ENCODE measurements around the gene HAAO.

HAAO gene

DNA sequence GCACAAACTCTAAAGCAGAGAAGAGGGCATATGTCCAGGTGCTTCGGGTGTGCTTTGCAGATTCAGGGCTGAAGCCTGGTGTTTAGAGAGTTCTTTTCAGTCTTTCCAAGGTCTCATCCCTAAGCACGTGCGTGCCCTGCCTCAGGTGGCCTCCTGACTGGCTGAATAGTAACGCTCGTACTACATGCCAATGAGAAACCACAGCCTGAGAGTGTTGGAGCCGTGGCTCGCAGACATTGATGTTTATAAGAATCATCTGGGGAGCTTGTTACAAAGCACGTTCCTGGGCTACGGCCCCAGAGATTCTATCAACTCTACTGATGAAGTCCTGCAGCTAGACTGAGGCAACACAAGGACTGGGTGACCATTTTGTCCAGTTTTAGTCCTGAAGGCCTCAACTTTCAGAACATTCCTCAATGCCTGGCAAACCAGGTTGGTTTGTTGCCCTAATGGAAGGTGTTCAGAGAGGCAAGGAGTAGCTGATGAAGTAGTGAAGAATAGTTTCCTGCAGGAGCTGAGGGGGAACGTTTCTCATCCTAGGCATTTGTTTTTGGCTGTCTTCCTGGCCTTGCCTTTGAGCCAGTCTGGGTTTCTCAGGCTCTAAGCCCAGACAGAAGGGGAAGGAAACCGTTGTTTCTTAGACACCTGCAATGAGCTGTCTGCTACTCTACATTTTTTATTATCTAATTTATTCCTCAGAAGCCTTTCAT, 31.5 kb upstream of the HAAO start:
- Histone ChIP-seq H3K4me2 (ENCODE audit: low read length, poor library complexity, severe bottlenecking) (no peak overlapping the region), H3K18ac (ENCODE audit: low read depth in 1 of 2, low read length in 2 of 2) (no peak overlapping the region), H2BK5ac (ENCODE audit: low read depth, low read length, poor library complexity, severe bottlenecking) (no peak overlapping the region), H2AFZ (ENCODE audit: low read depth, low read length) (no peak overlapping the region), H2BK15ac (ENCODE audit: low read depth, poor library complexity, severe bottlenecking) (no peak overlapping the region), H3K9ac (ENCODE audit: low read length) (no peak overlapping the region), H3K9me3 (ENCODE audit: control insufficient read depth, low read length) (no peaks in the 10 kb centered on the region), H3K27ac (ENCODE audit: low read length, poor library complexity, severe bottlenecking) (no peak overlapping the region), H2BK120ac (ENCODE audit: low read depth, low read length) (no peak overlapping the region), H3K4me3 (ENCODE audit: insufficient read depth in 1 of 2, low read depth in 1 of 2, low read length in 2 of 2) (no peak overlapping the region), H2BK12ac (ENCODE audit: low read length in 2 of 2) (no peak overlapping the region), H3K23ac (ENCODE audit: low read length in 2 of 2) (no peak overlapping the region), H3K14ac (ENCODE audit: low read length in 2 of 2) (no peak overlapping the region), H3K79me1 (replicated peaks; ENCODE audit: low read length, poor library complexity, severe bottlenecking) (no peaks in the 10 kb centered on the region), H2AK5ac (ENCODE audit: low read length, severe bottlenecking) (no peak overlapping the region), H3K4ac (ENCODE audit: low read depth in 1 of 2, low read length in 2 of 2) (no peak overlapping the region), H4K8ac (ENCODE audit: low read length) (no peak overlapping the region), H4K91ac (ENCODE audit: low read length) (no peak overlapping the region), H3K27me3 (ENCODE audit: control insufficient read depth in 1 of 2, insufficient read depth in 1 of 2, low read length in 2 of 2) (no peaks in the 10 kb centered on the region), H3K36me3 (ENCODE audit: control insufficient read depth in 1 of 2, insufficient read depth in 2 of 2, low read depth in 1 of 2, low read length in 2 of 2) (no peaks in the 10 kb centered on the region), H3K4me1 (ENCODE audit: control insufficient read depth, insufficient read depth, low read depth, low read length) (peaks cover 4% of the 10 kb centered on the region)
- 90% methylated on average over 11 of the region's 11 CpGs for whole genome bisulfite sequencing
- no peak for DNase-seq

DNA sequence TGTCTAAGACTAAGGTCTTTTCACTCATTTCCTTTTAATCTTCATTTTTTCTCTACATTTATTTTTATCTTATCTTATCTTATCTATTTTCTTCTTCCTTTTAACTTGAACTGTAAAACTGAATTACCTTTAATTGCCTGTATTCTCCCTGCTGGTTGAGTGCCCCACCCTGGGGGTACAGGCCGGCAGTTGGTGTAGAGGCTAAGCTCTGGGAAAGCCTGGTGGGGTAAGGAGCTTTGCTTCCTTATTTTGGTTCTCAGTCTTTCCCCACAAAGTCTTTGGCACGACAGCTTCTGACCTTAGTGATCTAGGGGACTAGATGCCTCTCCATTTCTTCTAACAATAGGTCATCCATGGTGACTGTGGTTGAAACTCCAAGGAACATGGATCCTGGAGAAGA, 26.8 kb upstream of the HAAO start:
- no peak overlapping the region for H2BK5ac ChIP-seq (ENCODE audit: low read depth, low read length, poor library complexity, severe bottlenecking)
- DNase-seq = no peak
- H3K9ac ChIP-seq (ENCODE audit: low read length) = no peak overlapping the region
- no peaks in the 10 kb centered on the region for H3K9me3 ChIP-seq (ENCODE audit: control insufficient read depth, low read length)
- H3K4me2 ChIP-seq (ENCODE audit: low read length, poor library complexity, severe bottlenecking) = no peak overlapping the region
- H3K14ac ChIP-seq (ENCODE audit: low read length in 2 of 2) = no peak overlapping the region
- no peak overlapping the region for H3K4me3 ChIP-seq (ENCODE audit: insufficient read depth in 1 of 2, low read depth in 1 of 2, low read length in 2 of 2)
- H2BK15ac ChIP-seq (ENCODE audit: low read depth, poor library complexity, severe bottlenecking) = no peak overlapping the region
- no peak overlapping the region for H2AK5ac ChIP-seq (ENCODE audit: low read length, severe bottlenecking)
- no peak overlapping the region for H3K4ac ChIP-seq (ENCODE audit: low read depth in 1 of 2, low read length in 2 of 2)
- H2BK12ac ChIP-seq (ENCODE audit: low read length in 2 of 2) = no peak overlapping the region
- H3K18ac ChIP-seq (ENCODE audit: low read depth in 1 of 2, low read length in 2 of 2) = no peak overlapping the region
- no peak overlapping the region for H2AFZ ChIP-seq (ENCODE audit: low read depth, low read length)
- 50% methylated on average over 1 of the region's 2 CpGs for WGBS
- no peak overlapping the region for H2BK120ac ChIP-seq (ENCODE audit: low read depth, low read length)
- no peak overlapping the region for H4K91ac ChIP-seq (ENCODE audit: low read length)
- H3K27ac ChIP-seq (ENCODE audit: low read length, poor library complexity, severe bottlenecking) = no peak overlapping the region
- H3K79me1 ChIP-seq (replicated peaks; ENCODE audit: low read length, poor library complexity, severe bottlenecking) = no peaks in the 10 kb centered on the region
- no peaks in the 10 kb centered on the region for H3K27me3 ChIP-seq (ENCODE audit: control insufficient read depth in 1 of 2, insufficient read depth in 1 of 2, low read length in 2 of 2)
- H3K4me1 ChIP-seq (ENCODE audit: control insufficient read depth, insufficient read depth, low read depth, low read length) = no peaks in the 10 kb centered on the region
- no peak overlapping the region for H3K23ac ChIP-seq (ENCODE audit: low read length in 2 of 2)
- H4K8ac ChIP-seq (ENCODE audit: low read length) = no peak overlapping the region
- no peaks in the 10 kb centered on the region for H3K36me3 ChIP-seq (ENCODE audit: control insufficient read depth in 1 of 2, insufficient read depth in 2 of 2, low read depth in 1 of 2, low read length in 2 of 2)

DNA sequence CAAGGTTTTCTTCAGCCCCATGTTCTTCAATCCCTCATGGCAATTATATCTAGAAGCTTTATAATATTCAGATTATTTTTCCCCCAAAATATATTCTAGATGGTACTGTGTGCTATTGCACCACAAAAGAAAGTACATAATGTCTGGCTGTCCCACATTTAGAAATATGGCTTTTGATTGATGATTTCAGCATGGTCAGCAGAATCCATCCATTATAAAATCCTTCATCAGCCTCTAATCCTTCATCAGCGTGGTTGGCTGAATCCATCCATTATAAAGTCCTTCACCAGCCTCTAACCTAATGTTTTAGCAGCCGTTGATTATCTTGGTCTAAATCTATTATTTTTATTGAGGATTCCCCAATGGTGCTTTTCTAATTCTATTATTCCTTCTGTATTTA, 23.3 kb upstream of the HAAO start:
- no peak overlapping the region for H3K4ac ChIP-seq (ENCODE audit: low read depth in 1 of 2, low read length in 2 of 2)
- H4K91ac ChIP-seq (ENCODE audit: low read length) = no peak overlapping the region
- no peak overlapping the region for H3K23ac ChIP-seq (ENCODE audit: low read length in 2 of 2)
- H3K79me1 ChIP-seq (replicated peaks; ENCODE audit: low read length, poor library complexity, severe bottlenecking) = no peaks in the 10 kb centered on the region
- no peak overlapping the region for H2AFZ ChIP-seq (ENCODE audit: low read depth, low read length)
- H2BK12ac ChIP-seq (ENCODE audit: low read length in 2 of 2) = no peak overlapping the region
- peaks cover 8% of the 10 kb centered on the region for H3K4me1 ChIP-seq (ENCODE audit: control insufficient read depth, insufficient read depth, low read depth, low read length)
- no peak overlapping the region for H3K9ac ChIP-seq (ENCODE audit: low read length)
- H2BK15ac ChIP-seq (ENCODE audit: low read depth, poor library complexity, severe bottlenecking) = no peak overlapping the region
- DNase-seq = no peak
- WGBS = 80% methylated on average over 1 of the region's 2 CpGs
- H3K27me3 ChIP-seq (ENCODE audit: control insufficient read depth in 1 of 2, insufficient read depth in 1 of 2, low read length in 2 of 2) = no peaks in the 10 kb centered on the region
- no peak overlapping the region for H2AK5ac ChIP-seq (ENCODE audit: low read length, severe bottlenecking)
- H3K18ac ChIP-seq (ENCODE audit: low read depth in 1 of 2, low read length in 2 of 2) = no peak overlapping the region
- no peak overlapping the region for H3K14ac ChIP-seq (ENCODE audit: low read length in 2 of 2)
- H2BK5ac ChIP-seq (ENCODE audit: low read depth, low read length, poor library complexity, severe bottlenecking) = no peak overlapping the region
- no peak overlapping the region for H2BK120ac ChIP-seq (ENCODE audit: low read depth, low read length)
- H3K4me3 ChIP-seq (ENCODE audit: insufficient read depth in 1 of 2, low read depth in 1 of 2, low read length in 2 of 2) = no peak overlapping the region
- H3K27ac ChIP-seq (ENCODE audit: low read length, poor library complexity, severe bottlenecking) = no peak overlapping the region
- H3K36me3 ChIP-seq (ENCODE audit: control insufficient read depth in 1 of 2, insufficient read depth in 2 of 2, low read depth in 1 of 2, low read length in 2 of 2) = no peaks in the 10 kb centered on the region
- no peak overlapping the region for H3K4me2 ChIP-seq (ENCODE audit: low read length, poor library complexity, severe bottlenecking)
- no peaks in the 10 kb centered on the region for H3K9me3 ChIP-seq (ENCODE audit: control insufficient read depth, low read length)
- no peak overlapping the region for H4K8ac ChIP-seq (ENCODE audit: low read length)

DNA sequence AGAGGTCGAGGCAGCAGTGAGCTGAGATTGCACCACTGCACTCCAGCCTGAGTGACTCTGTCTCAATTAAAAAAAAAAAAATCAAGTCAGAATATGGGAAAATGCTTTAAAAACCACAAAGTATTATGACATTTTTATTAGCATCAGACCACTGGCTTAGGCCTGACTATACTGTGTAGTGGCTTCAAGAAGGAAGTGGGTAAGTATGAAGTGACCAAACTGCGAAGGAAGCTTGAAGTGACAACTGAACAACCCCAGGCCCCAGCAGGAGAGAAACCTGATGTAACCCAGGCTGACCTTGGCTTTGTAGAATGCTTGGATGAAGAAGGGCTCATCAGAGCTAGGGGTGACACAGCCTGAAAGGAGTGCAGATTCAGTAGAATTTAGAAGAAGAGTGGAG, 21.4 kb upstream of the HAAO start:
- Histone ChIP-seq H2AFZ (ENCODE audit: low read depth, low read length) (no peak overlapping the region), H2AK5ac (ENCODE audit: low read length, severe bottlenecking) (no peak overlapping the region), H3K4me1 (ENCODE audit: control insufficient read depth, insufficient read depth, low read depth, low read length) (peaks cover 13% of the 10 kb centered on the region), H3K23ac (ENCODE audit: low read length in 2 of 2) (no peak overlapping the region), H3K36me3 (ENCODE audit: control insufficient read depth in 1 of 2, insufficient read depth in 2 of 2, low read depth in 1 of 2, low read length in 2 of 2) (no peaks in the 10 kb centered on the region), H3K79me1 (replicated peaks; ENCODE audit: low read length, poor library complexity, severe bottlenecking) (no peaks in the 10 kb centered on the region), H2BK15ac (ENCODE audit: low read depth, poor library complexity, severe bottlenecking) (no peak overlapping the region), H4K91ac (ENCODE audit: low read length) (no peak overlapping the region), H3K4me3 (ENCODE audit: insufficient read depth in 1 of 2, low read depth in 1 of 2, low read length in 2 of 2) (no peak overlapping the region), H2BK12ac (ENCODE audit: low read length in 2 of 2) (no peak overlapping the region), H3K4me2 (ENCODE audit: low read length, poor library complexity, severe bottlenecking) (no peak overlapping the region), H3K18ac (ENCODE audit: low read depth in 1 of 2, low read length in 2 of 2) (no peak overlapping the region), H4K8ac (ENCODE audit: low read length) (no peak overlapping the region), H2BK5ac (ENCODE audit: low read depth, low read length, poor library complexity, severe bottlenecking) (no peak overlapping the region), H3K4ac (ENCODE audit: low read depth in 1 of 2, low read length in 2 of 2) (no peak overlapping the region), H3K9me3 (ENCODE audit: control insufficient read depth, low read length) (no peaks in the 10 kb centered on the region), H3K9ac (ENCODE audit: low read length) (no peak overlapping the region), H3K27ac (ENCODE audit: low read length, poor library complexity, severe bottlenecking) (no peak overlapping the region), H2BK120ac (ENCODE audit: low read depth, low read length) (no peak overlapping the region), H3K27me3 (ENCODE audit: control insufficient read depth in 1 of 2, insufficient read depth in 1 of 2, low read length in 2 of 2) (no peaks in the 10 kb centered on the region), H3K14ac (ENCODE audit: low read length in 2 of 2) (no peak overlapping the region)
- DNase-seq = no peak
- 92% methylated on average over 2 of the region's 2 CpGs for WGBS
